Measurements from ENCODE around the gene PARN. TPM values are rescaled to one million over a fixed set of nuclear protein-coding genes. Genes with fewer than 3 reads are reported as not detected.

The PARN gene
- total and polyA plus RNA-seq, 2 of the 8 experiments (the other 6 are each of a cell fraction or from before 2014, with no cell fraction given): 24.5 to 44.6 TPM

DNA sequence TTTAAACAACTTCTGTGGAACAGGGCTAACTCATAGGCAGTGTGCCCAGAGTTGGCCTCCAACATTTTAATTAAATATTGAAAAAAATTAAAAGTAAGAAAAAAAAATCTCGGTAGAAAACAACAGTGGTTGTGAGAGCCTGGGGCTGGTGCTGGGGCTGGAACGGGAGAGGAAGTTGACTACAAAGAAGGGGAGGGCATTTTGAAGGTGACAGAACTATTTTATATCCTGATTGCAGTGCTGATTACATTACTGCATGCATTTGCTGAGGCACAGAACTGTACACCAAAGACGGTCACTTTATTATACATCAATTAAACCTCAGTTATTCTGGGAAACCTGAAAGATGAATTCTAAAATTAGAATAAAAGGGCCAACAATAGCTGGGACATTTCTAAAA, 142.5 kb downstream of the PARN start:
- WGBS, 2 experiments (ENCODE audit: extremely low coverage in 1 of 2, insufficient coverage in 1 of 2, insufficient read length in 1 of 2, insufficient replicate concordance in 2 of 2, low coverage in 1 of 2, low lambda C conversion rate in 2 of 2, missing lambda C conversion rate in 1 of 2): 60% methylated on average over 3 of the region's 3 CpGs; no CpG with 5 or more reads in 1 of the 2 experiments
- no peak for FAIRE-seq
- H3K56ac ChIP-seq (replicated peaks; ENCODE audit: insufficient read length, low read depth, low read length): no peak overlapping the region
- H2AFZ ChIP-seq (ENCODE audit: low read length): no peak overlapping the region
- no peaks in the 10 kb centered on the region for H3K79me2 ChIP-seq (ENCODE audit: control insufficient read depth in 1 of 2, insufficient read depth in 2 of 2, low read length in 2 of 2)
- H4K20me1 ChIP-seq (replicated peaks in 1 of 2; ENCODE audit: control insufficient read depth in 1 of 2, insufficient read depth in 2 of 2, low read length in 2 of 2): no peaks in the 10 kb centered on the region
- H3K9ac ChIP-seq (replicated peaks in 1 of 4; ENCODE audit: extremely low read depth in 1 of 4, low read depth in 3 of 4, low read length in 3 of 4): no peak overlapping the region
- no peak overlapping the region for H4K91ac ChIP-seq (replicated peaks; ENCODE audit: insufficient read length, low read length)
- no peak for TF ChIP-seq JUN (IDR thresholded peaks at IDR 0.05; ENCODE audit: low read depth, low read length)
- TF ChIP-seq, protein P1, sequence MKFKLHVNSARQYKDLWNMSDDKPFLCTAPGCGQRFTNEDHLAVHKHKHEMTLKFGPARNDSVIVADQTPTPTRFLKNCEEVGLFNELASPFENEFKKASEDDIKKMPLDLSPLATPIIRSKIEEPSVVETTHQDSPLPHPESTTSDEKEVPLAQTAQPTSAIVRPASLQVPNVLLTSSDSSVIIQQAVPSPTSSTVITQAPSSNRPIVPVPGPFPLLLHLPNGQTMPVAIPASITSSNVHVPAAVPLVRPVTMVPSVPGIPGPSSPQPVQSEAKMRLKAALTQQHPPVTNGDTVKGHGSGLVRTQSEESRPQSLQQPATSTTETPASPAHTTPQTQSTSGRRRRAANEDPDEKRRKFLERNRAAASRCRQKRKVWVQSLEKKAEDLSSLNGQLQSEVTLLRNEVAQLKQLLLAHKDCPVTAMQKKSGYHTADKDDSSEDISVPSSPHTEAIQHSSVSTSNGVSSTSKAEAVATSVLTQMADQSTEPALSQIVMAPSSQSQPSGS (IDR thresholded peaks at IDR 0.05; ENCODE audit: low read length): no peak
- TF ChIP-seq, protein P2, sequence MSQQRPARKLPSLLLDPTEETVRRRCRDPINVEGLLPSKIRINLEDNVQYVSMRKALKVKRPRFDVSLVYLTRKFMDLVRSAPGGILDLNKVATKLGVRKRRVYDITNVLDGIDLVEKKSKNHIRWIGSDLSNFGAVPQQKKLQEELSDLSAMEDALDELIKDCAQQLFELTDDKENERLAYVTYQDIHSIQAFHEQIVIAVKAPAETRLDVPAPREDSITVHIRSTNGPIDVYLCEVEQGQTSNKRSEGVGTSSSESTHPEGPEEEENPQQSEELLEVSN (IDR thresholded peaks at IDR 0.05): no peak
- TF ChIP-seq KDM4A (IDR thresholded peaks at IDR 0.05; ENCODE audit: low read depth, low read length, severe bottlenecking): no peak
- no peak for TF ChIP-seq SP1 (IDR thresholded peaks at IDR 0.05; ENCODE audit: low read depth, low read length)
- no peak for TF ChIP-seq MAFK (IDR thresholded peaks at IDR 0.05; ENCODE audit: low read depth, low read length)
- TF ChIP-seq GABPA (IDR thresholded peaks at IDR 0.05; ENCODE audit: borderline replicate concordance, insufficient read depth, low read length): no peak
- TF ChIP-seq POLR2AphosphoS5 (IDR thresholded peaks at IDR 0.05; ENCODE audit: low read depth, low read length): no peak
- no peak overlapping the region for H2AK5ac ChIP-seq (ENCODE audit: low read depth, low read length)
- no peaks in the 10 kb centered on the region for H3K27me3 ChIP-seq (replicated peaks in 1 of 4; ENCODE audit: control insufficient read depth in 3 of 4, extremely low read depth in 1 of 4, insufficient read depth in 3 of 4, low read length in 3 of 4)
- ChIA-PET POLR2A (ENCODE audit: partially characterized antibody) (interaction anchor here (3.1 kb wide), 1 partner anchor 15 kb away, joined by 10 read pairs; no protein-coding TSS in a partner anchor), CTCF (ENCODE audit: partially characterized antibody) (interaction anchor here (0.6 to 4.3 kb wide), 8 partner anchors 13 to 1257 kb away, joined by 3 to 28 read pairs (median 4); no protein-coding TSS in a partner anchor)
- H3K4me1 ChIP-seq (replicated peaks in 1 of 4; ENCODE audit: control insufficient read depth in 3 of 4, insufficient read depth in 4 of 4, low read length in 3 of 4): peaks cover 1 to 17% (median 10%) of the 10 kb centered on the region in 4 experiments; a peak in 6 of 7 replicates
- H2BK5ac ChIP-seq (ENCODE audit: low read depth, low read length): no peak overlapping the region
- no peak overlapping the region for H3K27ac ChIP-seq (ENCODE audit: low read depth, low read length)
- no peak overlapping the region for H3K4ac ChIP-seq (replicated peaks; ENCODE audit: insufficient read length, low read depth, low read length)
- no peaks in the 10 kb centered on the region for H3K36me3 ChIP-seq (ENCODE audit: control insufficient read depth in 2 of 4, insufficient read depth in 4 of 4, low read length in 3 of 4)
- H4K8ac ChIP-seq (ENCODE audit: extremely low read depth, insufficient read depth, low read length): no peak overlapping the region
- H3K4me3 ChIP-seq (ENCODE audit: extremely low read depth in 1 of 4, insufficient read depth in 2 of 4, low read depth in 3 of 4, low read length in 4 of 4): no peak overlapping the region
- no peak overlapping the region for H3K18ac ChIP-seq (ENCODE audit: extremely low read depth, low read length)
- H3K23me2 ChIP-seq (ENCODE audit: low read depth, low read length): no peaks in the 10 kb centered on the region
- H3K4me2 ChIP-seq (ENCODE audit: insufficient read depth in 1 of 2, low read depth in 2 of 2, low read length in 2 of 2): no peak overlapping the region
- H3K14ac ChIP-seq (ENCODE audit: insufficient read length): no peak overlapping the region
- H2BK15ac ChIP-seq (ENCODE audit: low read length): no peak overlapping the region
- H3K9me3 ChIP-seq (ENCODE audit: insufficient read depth in 2 of 2, low read depth in 1 of 2, low read length in 1 of 2): no peaks in the 10 kb centered on the region
- H4K5ac ChIP-seq (ENCODE audit: insufficient read length, low read depth, low read length): no peak overlapping the region
- no peak for DNase-seq (ENCODE audit: low read depth in 1 of 2, low spot score in 2 of 2)
- no peak overlapping the region for H3K23ac ChIP-seq (ENCODE audit: insufficient read length)
- no peak overlapping the region for H2BK20ac ChIP-seq (ENCODE audit: low read length)
- H2BK12ac ChIP-seq (ENCODE audit: low read depth, low read length): no peak overlapping the region
- H2BK120ac ChIP-seq (replicated peaks; ENCODE audit: low read depth, low read length): no peak overlapping the region
- H3K79me1 ChIP-seq (ENCODE audit: low read depth, low read length): no peaks in the 10 kb centered on the region
